ENCODE results near the gene PRCD. TPM values are rescaled to one million over a fixed set of nuclear protein-coding genes. Genes with fewer than 3 reads are reported as not detected.
"Not testable (repeated sequence)": the region's sequence is repeated elsewhere in the genome, so short reads cannot be mapped to it uniquely, and the experiment has no call there.

Gene PRCD
- total RNA-seq, 1 donor from 2014 or later: 3.4 TPM

GRCh38 chr17:76547183-76547641, 7.4 kb downstream of the PRCD start:
- ATAC-seq: peak; percentile 58
- no peak for DNase-seq (ENCODE audit: missing footprints)
- intact Hi-C loops (cut with DNase I): loop anchor here (1.0 kb wide), 1 partner anchor 24 kb away; no protein-coding TSS in a partner anchor

GRCh38 chr17:76547642-76548202, 7.9 kb downstream of the PRCD start:
- DNase-seq (ENCODE audit: missing footprints) (no peak), ATAC-seq (no peak)
- intact Hi-C loops (cut with DNase I): loop anchor here (1.0 kb wide), 1 partner anchor 24 kb away; no protein-coding TSS in a partner anchor

GRCh38 chr17:76548378-76549214, 8.8 kb downstream of the PRCD start:
- ATAC-seq (no peak), DNase-seq (ENCODE audit: missing footprints) (no peak)
- intact Hi-C loops (cut with DNase I): no loop called here

- ATAC-seq (no peak), DNase-seq (ENCODE audit: missing footprints) (no peak)
- intact Hi-C loops (cut with DNase I): no loop called here
Measured at GRCh38 chr17:76549215-76549518, 9.3 kb downstream of the PRCD start.

GRCh38 chr17:76549539-76549938, 9.7 kb downstream of the PRCD start:
- DNase-seq (ENCODE audit: missing footprints): no peak
- ATAC-seq: no peak
- intact Hi-C loops (cut with DNase I): no loop called here

- intact Hi-C loops (cut with DNase I): no loop called here
- ATAC-seq (no peak), DNase-seq (ENCODE audit: missing footprints) (no peak)
Measured at GRCh38 chr17:76550712-76551615, 11.1 kb downstream of the PRCD start.

- ATAC-seq (no peak), DNase-seq (ENCODE audit: missing footprints) (no peak)
- intact Hi-C loops (cut with DNase I): no loop called here
Measured at GRCh38 chr17:76551685-76552084, 11.8 kb downstream of the PRCD start.

- ATAC-seq (no peak), DNase-seq (ENCODE audit: missing footprints) (peak; percentile 43)
- intact Hi-C loops (cut with DNase I): no loop called here
Measured at GRCh38 chr17:76553178-76553908, 13.5 kb downstream of the PRCD start.

- ATAC-seq (peak; percentile 39), DNase-seq (ENCODE audit: missing footprints) (peak; percentile 65)
- intact Hi-C loops (cut with DNase I): no loop called here
Measured at GRCh38 chr17:76554131-76554530, 14.3 kb downstream of the PRCD start.

- ATAC-seq: no peak
- intact Hi-C loops (cut with DNase I): loop anchor here (5.0 kb wide), 2 partner anchors 65 to 155 kb away; partner anchors contain the start of gene MXRA7
- peak; percentile 72 for DNase-seq (ENCODE audit: missing footprints)
Measured at GRCh38 chr17:76556765-76557367, 17.0 kb downstream of the PRCD start.

GRCh38 chr17:76557368-76558197, 17.7 kb downstream of the PRCD start:
- DNase-seq (ENCODE audit: missing footprints): peak; percentile 97
- intact Hi-C loops (cut with DNase I): loop anchor here (5.0 kb wide), 2 partner anchors 65 to 155 kb away; partner anchors contain the start of gene MXRA7
- peak; percentile 88 for ATAC-seq

- DNase-seq (ENCODE audit: missing footprints) (no peak), ATAC-seq (no peak)
- intact Hi-C loops (cut with DNase I): loop anchor here (5.0 kb wide), 2 partner anchors 64 to 154 kb away; partner anchors contain the start of gene MXRA7
Measured at GRCh38 chr17:76558198-76559095, 18.6 kb downstream of the PRCD start.

GRCh38 chr17:76559460-76559859, 19.6 kb downstream of the PRCD start:
- peak; percentile 43 for ATAC-seq
- not testable (repeated sequence) for DNase-seq (ENCODE audit: missing footprints)
- intact Hi-C loops (cut with DNase I): loop anchor here (5.0 kb wide), 2 partner anchors 63 to 153 kb away; partner anchors contain the start of gene MXRA7

- DNase-seq (ENCODE audit: missing footprints) (no peak), ATAC-seq (no peak)
- intact Hi-C loops (cut with DNase I): no loop called here
Measured at GRCh38 chr17:76560036-76560876, 20.4 kb downstream of the PRCD start.

GRCh38 chr17:76560877-76561221, 21.0 kb downstream of the PRCD start:
- ATAC-seq: no peak
- no peak for DNase-seq (ENCODE audit: missing footprints)
- intact Hi-C loops (cut with DNase I): no loop called here

All from Right ventricle myocardium inferior (tissue), 1 donor.